ENCODE data around the gene FUZ.

Gene FUZ

GRCh38 chr19:49809160-49809940 lies 3.7 kb downstream of the FUZ start:
- Histone ChIP-seq H3K4me1 (ENCODE audit: insufficient read depth, low read length) (peaks cover 25% of the 10 kb centered on the region), H3K9ac (ENCODE audit: low read length) (peak overlapping the region; percentile 49)

DNA sequence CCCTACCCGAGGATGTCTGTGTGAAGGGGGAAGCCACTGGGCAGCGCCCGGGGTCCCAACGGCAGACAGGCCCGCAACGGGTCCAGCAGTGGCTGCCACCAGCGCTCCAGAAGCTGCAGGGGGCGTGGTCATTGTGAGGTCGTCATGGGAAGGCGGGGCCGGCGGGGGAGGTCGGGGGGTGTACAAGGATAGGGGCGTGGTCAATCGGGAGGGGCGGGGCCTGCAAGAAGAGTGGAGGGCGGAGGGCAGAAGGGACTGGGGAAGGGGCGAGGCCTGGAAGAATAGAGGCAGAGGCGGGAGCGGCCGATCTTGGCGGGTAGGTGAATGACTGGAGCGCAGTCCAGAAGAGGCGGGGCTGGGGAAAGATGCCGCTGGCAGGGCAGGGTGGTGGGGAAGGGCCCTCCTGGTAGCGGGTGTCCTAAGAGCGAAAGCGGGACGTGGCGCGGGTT lies 4.4 kb downstream of the FUZ start:
- Histone ChIP-seq H3K9me3 (ENCODE audit: low read length) (no peaks in the 10 kb centered on the region), H3K4me3 (ENCODE audit: low read depth in 1 of 2, low read length in 2 of 2) (peak overlapping the region; percentile 45 to 72), H3K27me3 (ENCODE audit: control insufficient read depth in 1 of 2, insufficient read depth in 2 of 2, low read length in 2 of 2) (no peaks in the 10 kb centered on the region)

More at GRCh38 chr19:49809160-49809940, 3.7 kb downstream of the FUZ start:
- peak overlapping the region; percentile 72 for H3K27ac ChIP-seq (ENCODE audit: low read depth, low read length)
- peaks cover 19% of the 10 kb centered on the region for H3K36me3 ChIP-seq (ENCODE audit: insufficient read depth, low read length)
- peak overlapping the region; percentile 45 to 72 for H3K4me3 ChIP-seq (ENCODE audit: low read depth in 1 of 2, low read length in 2 of 2)
- H3K9me3 ChIP-seq (ENCODE audit: low read length): no peaks in the 10 kb centered on the region
- H3K27me3 ChIP-seq (ENCODE audit: control insufficient read depth in 1 of 2, insufficient read depth in 2 of 2, low read length in 2 of 2): no peaks in the 10 kb centered on the region

GRCh38 chr19:49807904-49808675 lies 5.0 kb downstream of the FUZ start:
- Histone ChIP-seq H3K36me3 (ENCODE audit: insufficient read depth, low read length) (peaks cover 26% of the 10 kb centered on the region), H3K4me3 (ENCODE audit: low read depth in 1 of 2, low read length in 2 of 2) (peak overlapping the region in 1 of 2 donors; percentile 72), H3K4me1 (ENCODE audit: insufficient read depth, low read length) (peaks cover 25% of the 10 kb centered on the region), H3K27me3 (ENCODE audit: control insufficient read depth in 1 of 2, insufficient read depth in 2 of 2, low read length in 2 of 2) (no peaks in the 10 kb centered on the region), H3K9me3 (ENCODE audit: low read length) (no peaks in the 10 kb centered on the region), H3K27ac (ENCODE audit: low read depth, low read length) (peak overlapping the region; percentile 72), H3K9ac (ENCODE audit: low read length) (no peak overlapping the region)

More for the DNA sequence above, 4.4 kb downstream of the FUZ start:
- peak overlapping the region; percentile 72 for H3K27ac ChIP-seq (ENCODE audit: low read depth, low read length)
- peak overlapping the region; percentile 49 for H3K9ac ChIP-seq (ENCODE audit: low read length)
- H3K4me1 ChIP-seq (ENCODE audit: insufficient read depth, low read length): peaks cover 25% of the 10 kb centered on the region
- peaks cover 20% of the 10 kb centered on the region for H3K36me3 ChIP-seq (ENCODE audit: insufficient read depth, low read length)

DNA sequence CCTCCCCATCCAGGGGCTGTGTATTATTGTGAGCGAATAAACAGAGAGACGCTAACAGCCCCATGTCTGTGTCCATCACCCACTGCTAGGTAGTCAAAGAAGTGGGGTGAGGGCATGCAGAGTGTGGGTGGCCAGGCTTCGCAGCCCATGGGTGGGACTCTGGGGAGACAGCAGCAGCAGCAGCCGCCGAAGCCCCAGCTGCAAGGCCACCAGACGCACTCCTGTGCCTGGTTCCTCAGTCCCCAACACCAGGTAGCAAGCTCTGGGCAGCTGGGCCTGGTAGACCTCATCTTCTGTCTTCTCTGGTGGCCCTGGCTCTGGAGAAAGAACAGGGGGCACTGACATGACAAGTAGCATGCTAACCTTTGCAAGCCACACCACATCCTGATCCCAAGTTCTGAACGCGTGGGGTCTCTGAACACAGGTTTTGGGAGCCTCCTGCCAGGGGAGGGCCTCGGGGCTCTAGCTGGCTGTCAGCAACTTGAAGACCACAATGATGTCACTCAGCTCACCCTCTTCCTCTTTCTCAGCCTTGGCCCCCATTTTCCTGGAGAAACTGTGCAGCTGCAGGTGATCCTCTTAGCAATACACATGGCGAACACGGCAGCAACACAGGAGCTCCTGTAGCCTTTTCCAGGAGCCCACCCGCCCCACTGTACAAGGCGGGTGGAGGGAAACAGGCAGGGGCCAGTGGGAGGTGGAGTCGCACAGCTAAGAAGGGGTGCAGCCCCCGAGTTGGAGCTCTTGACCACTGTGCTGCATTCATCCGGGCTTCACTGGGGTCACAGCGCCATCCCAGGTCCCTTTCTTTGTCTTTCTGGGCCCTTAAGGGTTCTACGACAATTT lies 5.8 kb downstream of the FUZ start:
- no peak overlapping the region for H3K9ac ChIP-seq (ENCODE audit: low read length)
- H3K36me3 ChIP-seq (ENCODE audit: insufficient read depth, low read length): peaks cover 27% of the 10 kb centered on the region
- no peak overlapping the region for H3K27ac ChIP-seq (ENCODE audit: low read depth, low read length)
- H3K4me3 ChIP-seq (ENCODE audit: low read depth in 1 of 2, low read length in 2 of 2): no peak overlapping the region
- H3K9me3 ChIP-seq (ENCODE audit: low read length): no peaks in the 10 kb centered on the region
- peaks cover 23% of the 10 kb centered on the region for H3K4me1 ChIP-seq (ENCODE audit: insufficient read depth, low read length)
- no peaks in the 10 kb centered on the region for H3K27me3 ChIP-seq (ENCODE audit: control insufficient read depth in 1 of 2, insufficient read depth in 2 of 2, low read length in 2 of 2)

DNA sequence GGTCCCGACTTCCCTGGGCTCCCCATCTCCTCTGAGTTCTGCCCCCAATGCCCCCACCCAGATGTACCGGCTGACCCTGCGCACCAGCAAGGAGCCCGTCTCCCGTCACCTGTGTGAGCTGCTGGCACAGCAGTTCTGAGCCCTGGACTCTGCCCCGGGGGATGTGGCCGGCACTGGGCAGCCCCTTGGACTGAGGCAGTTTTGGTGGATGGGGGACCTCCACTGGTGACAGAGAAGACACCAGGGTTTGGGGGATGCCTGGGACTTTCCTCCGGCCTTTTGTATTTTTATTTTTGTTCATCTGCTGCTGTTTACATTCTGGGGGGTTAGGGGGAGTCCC lies 6.5 kb downstream of the FUZ start:
- Histone ChIP-seq H3K36me3 (ENCODE audit: insufficient read depth, low read length) (peaks cover 27% of the 10 kb centered on the region), H3K27ac (ENCODE audit: low read depth, low read length) (no peak overlapping the region), H3K27me3 (ENCODE audit: control insufficient read depth in 1 of 2, insufficient read depth in 2 of 2, low read length in 2 of 2) (no peaks in the 10 kb centered on the region), H3K4me1 (ENCODE audit: insufficient read depth, low read length) (peaks cover 21% of the 10 kb centered on the region), H3K4me3 (ENCODE audit: low read depth in 1 of 2, low read length in 2 of 2) (no peak overlapping the region), H3K9me3 (ENCODE audit: low read length) (no peaks in the 10 kb centered on the region), H3K9ac (ENCODE audit: low read length) (no peak overlapping the region)

GRCh38 chr19:49805822-49806619 lies 7.1 kb downstream of the FUZ start:
- H3K9ac ChIP-seq (ENCODE audit: low read length): no peak overlapping the region
- H3K27me3 ChIP-seq (ENCODE audit: control insufficient read depth in 1 of 2, insufficient read depth in 2 of 2, low read length in 2 of 2): no peaks in the 10 kb centered on the region
- peaks cover 21% of the 10 kb centered on the region for H3K4me1 ChIP-seq (ENCODE audit: insufficient read depth, low read length)
- H3K9me3 ChIP-seq (ENCODE audit: low read length): no peaks in the 10 kb centered on the region
- peaks cover 27% of the 10 kb centered on the region for H3K36me3 ChIP-seq (ENCODE audit: insufficient read depth, low read length)
- H3K4me3 ChIP-seq (ENCODE audit: low read depth in 1 of 2, low read length in 2 of 2): no peak overlapping the region
- no peak overlapping the region for H3K27ac ChIP-seq (ENCODE audit: low read depth, low read length)

DNA sequence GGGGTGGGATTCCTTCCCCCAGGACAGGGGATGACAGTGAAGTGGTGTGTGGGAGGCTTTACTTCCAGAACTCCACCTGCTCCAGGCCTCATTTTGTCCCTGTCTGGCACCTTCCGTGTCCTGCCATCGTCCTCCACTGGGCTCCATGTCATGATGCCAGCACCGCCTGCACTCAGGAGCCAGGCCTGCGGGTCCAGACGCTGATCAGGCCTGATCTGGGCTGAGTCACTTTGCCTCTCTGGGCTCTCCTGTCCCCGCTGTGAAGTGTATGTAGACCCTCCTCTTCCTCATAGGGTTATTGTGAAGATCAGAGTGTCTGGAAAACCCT lies 9.6 kb downstream of the FUZ start:
- Histone ChIP-seq H3K36me3 (ENCODE audit: insufficient read depth, low read length) (peaks cover 44% of the 10 kb centered on the region), H3K4me1 (ENCODE audit: insufficient read depth, low read length) (peaks cover 12% of the 10 kb centered on the region), H3K9me3 (ENCODE audit: low read length) (no peaks in the 10 kb centered on the region), H3K4me3 (ENCODE audit: low read depth in 1 of 2, low read length in 2 of 2) (no peak overlapping the region), H3K27me3 (ENCODE audit: control insufficient read depth in 1 of 2, insufficient read depth in 2 of 2, low read length in 2 of 2) (no peaks in the 10 kb centered on the region), H3K27ac (ENCODE audit: low read depth, low read length) (no peak overlapping the region), H3K9ac (ENCODE audit: low read length) (peak overlapping the region; percentile 27)

DNA sequence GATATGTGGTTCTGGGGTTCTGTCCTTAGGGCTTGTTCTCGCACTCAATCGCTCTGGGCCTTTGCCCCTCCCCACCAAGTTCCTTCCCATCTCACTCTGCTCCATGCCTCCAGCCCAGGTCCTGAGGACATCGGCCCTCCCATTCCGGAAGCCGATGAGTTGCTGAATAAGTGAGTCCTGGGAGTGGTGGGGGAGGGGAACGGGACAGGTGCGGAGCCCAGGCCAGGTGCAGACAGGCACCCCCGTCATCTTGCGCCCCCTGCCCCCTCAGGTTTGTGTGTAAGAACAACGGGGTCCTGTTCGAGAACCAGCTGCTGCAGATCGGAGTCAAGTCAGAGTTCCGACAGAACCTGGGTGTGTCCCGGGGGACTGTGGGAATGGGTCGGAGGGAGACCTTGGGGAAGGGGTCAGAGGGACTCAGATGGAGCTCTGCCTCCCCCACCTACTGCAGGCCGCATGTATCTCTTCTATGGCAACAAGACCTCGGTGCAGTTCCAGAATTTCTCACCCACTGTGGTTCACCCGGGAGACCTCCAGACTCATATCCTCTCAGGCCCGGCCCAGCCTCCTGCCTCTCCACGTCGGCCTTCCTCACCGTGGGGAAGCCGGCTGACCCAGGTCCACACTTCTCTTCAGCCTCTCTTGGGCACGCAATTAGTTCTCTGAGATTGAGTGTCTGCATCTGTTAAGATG lies 10.1 kb downstream of the FUZ start:
- Histone ChIP-seq H3K9ac (ENCODE audit: low read length) (peak overlapping the region; percentile 27), H3K27ac (ENCODE audit: low read depth, low read length) (peak overlapping the region; percentile 57), H3K36me3 (ENCODE audit: insufficient read depth, low read length) (peaks cover 49% of the 10 kb centered on the region)

GRCh38 chr19:49801966-49802661 lies 11.0 kb downstream of the FUZ start:
- Histone ChIP-seq H3K9ac (ENCODE audit: low read length) (peak overlapping the region; percentile 27), H3K27me3 (ENCODE audit: control insufficient read depth in 1 of 2, insufficient read depth in 2 of 2, low read length in 2 of 2) (no peaks in the 10 kb centered on the region), H3K4me3 (ENCODE audit: low read depth in 1 of 2, low read length in 2 of 2) (peak overlapping the region; percentile 55 to 65), H3K27ac (ENCODE audit: low read depth, low read length) (peak overlapping the region; percentile 57), H3K36me3 (ENCODE audit: insufficient read depth, low read length) (peaks cover 47% of the 10 kb centered on the region), H3K9me3 (ENCODE audit: low read length) (no peaks in the 10 kb centered on the region), H3K4me1 (ENCODE audit: insufficient read depth, low read length) (peaks cover 5% of the 10 kb centered on the region)

More for the DNA sequence above, 10.1 kb downstream of the FUZ start:
- H3K9me3 ChIP-seq (ENCODE audit: low read length): no peaks in the 10 kb centered on the region
- peaks cover 7% of the 10 kb centered on the region for H3K4me1 ChIP-seq (ENCODE audit: insufficient read depth, low read length)
- peak overlapping the region; percentile 55 to 65 for H3K4me3 ChIP-seq (ENCODE audit: low read depth in 1 of 2, low read length in 2 of 2)
- no peaks in the 10 kb centered on the region for H3K27me3 ChIP-seq (ENCODE audit: control insufficient read depth in 1 of 2, insufficient read depth in 2 of 2, low read length in 2 of 2)

DNA sequence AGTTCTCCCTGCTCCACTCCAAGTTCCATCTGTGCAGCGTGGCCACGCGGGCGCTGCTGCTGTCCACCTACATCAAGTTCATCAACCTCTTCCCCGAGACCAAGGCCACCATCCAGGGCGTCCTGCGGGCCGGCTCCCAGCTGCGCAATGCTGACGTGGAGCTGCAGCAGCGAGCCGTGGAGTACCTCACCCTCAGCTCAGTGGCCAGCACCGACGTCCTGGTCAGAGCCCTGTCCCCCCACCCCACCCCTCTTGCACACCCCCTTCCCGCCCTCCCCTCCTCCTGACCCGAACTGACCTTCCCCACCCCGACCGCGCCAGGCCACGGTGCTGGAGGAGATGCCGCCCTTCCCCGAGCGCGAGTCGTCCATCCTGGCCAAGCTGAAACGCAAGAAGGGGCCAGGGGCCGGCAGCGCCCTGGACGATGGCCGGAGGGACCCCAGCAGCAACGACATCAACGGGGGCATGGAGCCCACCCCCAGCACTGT lies 11.6 kb downstream of the FUZ start:
- Histone ChIP-seq H3K27me3 (ENCODE audit: control insufficient read depth in 1 of 2, insufficient read depth in 2 of 2, low read length in 2 of 2) (no peaks in the 10 kb centered on the region), H3K9me3 (ENCODE audit: low read length) (no peaks in the 10 kb centered on the region), H3K9ac (ENCODE audit: low read length) (no peak overlapping the region), H3K4me3 (ENCODE audit: low read depth in 1 of 2, low read length in 2 of 2) (peak overlapping the region; percentile 55 to 65), H3K27ac (ENCODE audit: low read depth, low read length) (peak overlapping the region; percentile 57), H3K4me1 (ENCODE audit: insufficient read depth, low read length) (peaks cover 5% of the 10 kb centered on the region), H3K36me3 (ENCODE audit: insufficient read depth, low read length) (peaks cover 51% of the 10 kb centered on the region)
